HG03520 (cell line): Measurements from ENCODE around the gene SDCCAG8.

Experiments used
- ATAC-seq: cut with Tn5 transposase; IDR thresholded peaks from one replicate; pipeline ENCODE4 v1.9.1; 2021; ENCODE audit warnings: mild to moderate bottlenecking, moderate library complexity; ENCODE audit not compliant: unreplicated experiment

SDCCAG8 gene

GRCh38 chr1:243415663-243416408 is 160.0 kb downstream of the SDCCAG8 start:
- no peak for ATAC-seq

- ATAC-seq = no peak
Measured at GRCh38 chr1:243416495-243416894, 160.7 kb downstream of the SDCCAG8 start.

- no peak for ATAC-seq
Measured at GRCh38 chr1:243420016-243420945, 164.4 kb downstream of the SDCCAG8 start.

GRCh38 chr1:243420946-243421685 is 165.3 kb downstream of the SDCCAG8 start:
- no peak for ATAC-seq

- ATAC-seq = no peak
Measured at GRCh38 chr1:243421784-243422183, 165.9 kb downstream of the SDCCAG8 start.

- no peak for ATAC-seq
Measured at GRCh38 chr1:243422362-243422761, 166.5 kb downstream of the SDCCAG8 start.

GRCh38 chr1:243428084-243428483 is 172.2 kb downstream of the SDCCAG8 start:
- ATAC-seq = no peak

- ATAC-seq = no peak
Measured at GRCh38 chr1:243428617-243429342, 172.9 kb downstream of the SDCCAG8 start.

GRCh38 chr1:243431591-243431990 is 175.8 kb downstream of the SDCCAG8 start:
- ATAC-seq = no peak

GRCh38 chr1:243432136-243432535 is 176.3 kb downstream of the SDCCAG8 start:
- no peak for ATAC-seq

GRCh38 chr1:243433737-243434370 is 178.0 kb downstream of the SDCCAG8 start:
- no peak for ATAC-seq

- no peak for ATAC-seq
Measured at GRCh38 chr1:243434594-243434993, 178.8 kb downstream of the SDCCAG8 start.

- no peak for ATAC-seq
Measured at GRCh38 chr1:243435836-243436235, 180.0 kb downstream of the SDCCAG8 start.

- ATAC-seq = no peak
Measured at GRCh38 chr1:243438146-243438545, 182.3 kb downstream of the SDCCAG8 start.

GRCh38 chr1:243438815-243439214 is 183.0 kb downstream of the SDCCAG8 start:
- no peak for ATAC-seq

GRCh38 chr1:243440406-243440805 is 184.6 kb downstream of the SDCCAG8 start:
- ATAC-seq = no peak

- no peak for ATAC-seq
Measured at GRCh38 chr1:243441601-243442000, 185.8 kb downstream of the SDCCAG8 start.

GRCh38 chr1:243443557-243443956 is 187.7 kb downstream of the SDCCAG8 start:
- ATAC-seq = no peak

GRCh38 chr1:243447347-243447746 is 191.5 kb downstream of the SDCCAG8 start:
- no peak for ATAC-seq

GRCh38 chr1:243447844-243448243 is 192.0 kb downstream of the SDCCAG8 start:
- ATAC-seq = no peak
